GM12878 (cell line): Measurements from ENCODE around the gene CAMTA1.

Source experiments
- CBFB ChIP-seq: IDR thresholded peaks from 2 replicates; pipeline ENCODE4 v1.6.1; 2016; ENCODE audit warnings: antibody characterized with exemption, low read depth
- CBX5 ChIP-seq: sonication (generic); IDR thresholded peaks from 2 replicates; pipeline ENCODE4 v1.6.1; 2016; ENCODE audit warnings: low read depth, moderate library complexity, mild to moderate bottlenecking, inconsistent platforms
- CEBPB ChIP-seq, 2 experiments: fragments of 150-350 bp in 1 of 2; IDR thresholded peaks; 2 replicates each; pipeline ENCODE4 v1.6.1; 2012 to 2014; ENCODE audit warnings: low read depth in 2 of 2, low read length in 2 of 2, borderline replicate concordance in 1 of 2, inconsistent platforms in 1 of 2
- EZH2 ChIP-seq: IDR thresholded peaks from 2 replicates; pipeline ENCODE4 v1.6.1; 2012; ENCODE audit warnings: low read depth, mild to moderate bottlenecking, control low read depth, inconsistent platforms, low read length, borderline replicate concordance; ENCODE audit not compliant: control insufficient read depth
- MTA2 ChIP-seq: fragments of 450-650 bp; IDR thresholded peaks from 2 replicates; pipeline ENCODE4 v1.6.1; 2016; ENCODE audit warnings: low read depth, mild to moderate bottlenecking, moderate library complexity
- SP1 ChIP-seq: IDR thresholded peaks from one replicate; pipeline ENCODE4 v1.6.1; 2011; ENCODE audit warnings: low read depth, low read length
- ZNF207 ChIP-seq: fragments of 450-650 bp; IDR thresholded peaks from 2 replicates; pipeline ENCODE4 v1.6.1; 2014; ENCODE audit warnings: antibody characterized with exemption, mild to moderate bottlenecking, borderline replicate concordance
- TF ChIP-seq, protein P1 (sequence below): IDR thresholded peaks from 2 replicates; pipeline ENCODE4 v1.6.1; 2011; ENCODE audit warnings: borderline replicate concordance, low read depth, mild to moderate bottlenecking, moderate library complexity, low read length; ENCODE audit not compliant: insufficient read depth, poor library complexity, severe bottlenecking
- TF ChIP-seq, protein P2 (sequence below): fragments of 450-650 bp; IDR thresholded peaks from 2 replicates; pipeline ENCODE4 v1.6.1; 2017; ENCODE audit warnings: mild to moderate bottlenecking, moderate library complexity

DNA sequence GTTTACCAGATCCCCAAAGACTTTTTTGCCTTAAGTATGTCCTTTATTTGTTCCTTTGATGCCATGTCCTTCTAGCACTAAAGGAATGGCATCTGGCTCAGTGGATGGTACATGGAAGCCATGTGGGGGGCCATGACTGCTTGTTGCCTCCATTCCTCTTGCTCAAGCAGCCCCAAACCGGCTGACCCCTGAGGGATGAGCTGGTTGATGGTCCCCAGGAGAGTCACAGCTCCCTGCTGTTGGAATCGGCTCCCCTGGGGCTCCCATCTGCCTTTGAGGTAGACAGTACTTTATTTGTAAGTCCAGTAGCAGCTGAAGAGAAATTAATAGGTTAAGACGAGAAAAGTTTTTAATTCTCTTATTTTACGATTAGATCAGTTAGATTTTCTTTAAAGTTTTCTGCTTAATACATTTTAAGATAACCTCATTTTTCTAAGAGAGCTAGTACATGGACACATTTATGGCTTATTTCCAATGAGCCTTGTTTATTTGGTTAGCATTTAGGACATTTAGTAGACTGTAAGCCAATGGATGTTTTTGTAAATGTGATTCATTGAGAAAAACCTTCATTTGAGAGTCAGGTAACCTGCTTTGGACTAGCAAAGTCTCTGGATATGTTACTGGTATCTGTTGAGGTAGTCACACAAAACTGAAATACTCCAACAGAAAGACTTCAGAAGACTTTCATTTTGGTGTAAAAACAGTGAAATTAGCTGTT is 88.2 kb downstream of the CAMTA1 start:
- TF ChIP-seq EZH2 (no peak), CEBPB (IDR thresholded peaks at IDR 0.05; ENCODE audit: borderline replicate concordance in 1 of 2, low read depth in 2 of 2, low read length in 2 of 2) (no peak), SP1 (no peak), CBX5 (no peak), ZNF207 (no peak), MTA2 (no peak), CBFB (no peak)
- TF ChIP-seq, protein P1, sequence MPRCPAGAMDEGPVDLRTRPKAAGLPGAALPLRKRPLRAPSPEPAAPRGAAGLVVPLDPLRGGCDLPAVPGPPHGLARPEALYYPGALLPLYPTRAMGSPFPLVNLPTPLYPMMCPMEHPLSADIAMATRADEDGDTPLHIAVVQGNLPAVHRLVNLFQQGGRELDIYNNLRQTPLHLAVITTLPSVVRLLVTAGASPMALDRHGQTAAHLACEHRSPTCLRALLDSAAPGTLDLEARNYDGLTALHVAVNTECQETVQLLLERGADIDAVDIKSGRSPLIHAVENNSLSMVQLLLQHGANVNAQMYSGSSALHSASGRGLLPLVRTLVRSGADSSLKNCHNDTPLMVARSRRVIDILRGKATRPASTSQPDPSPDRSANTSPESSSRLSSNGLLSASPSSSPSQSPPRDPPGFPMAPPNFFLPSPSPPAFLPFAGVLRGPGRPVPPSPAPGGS: no peak
- TF ChIP-seq, protein P2, sequence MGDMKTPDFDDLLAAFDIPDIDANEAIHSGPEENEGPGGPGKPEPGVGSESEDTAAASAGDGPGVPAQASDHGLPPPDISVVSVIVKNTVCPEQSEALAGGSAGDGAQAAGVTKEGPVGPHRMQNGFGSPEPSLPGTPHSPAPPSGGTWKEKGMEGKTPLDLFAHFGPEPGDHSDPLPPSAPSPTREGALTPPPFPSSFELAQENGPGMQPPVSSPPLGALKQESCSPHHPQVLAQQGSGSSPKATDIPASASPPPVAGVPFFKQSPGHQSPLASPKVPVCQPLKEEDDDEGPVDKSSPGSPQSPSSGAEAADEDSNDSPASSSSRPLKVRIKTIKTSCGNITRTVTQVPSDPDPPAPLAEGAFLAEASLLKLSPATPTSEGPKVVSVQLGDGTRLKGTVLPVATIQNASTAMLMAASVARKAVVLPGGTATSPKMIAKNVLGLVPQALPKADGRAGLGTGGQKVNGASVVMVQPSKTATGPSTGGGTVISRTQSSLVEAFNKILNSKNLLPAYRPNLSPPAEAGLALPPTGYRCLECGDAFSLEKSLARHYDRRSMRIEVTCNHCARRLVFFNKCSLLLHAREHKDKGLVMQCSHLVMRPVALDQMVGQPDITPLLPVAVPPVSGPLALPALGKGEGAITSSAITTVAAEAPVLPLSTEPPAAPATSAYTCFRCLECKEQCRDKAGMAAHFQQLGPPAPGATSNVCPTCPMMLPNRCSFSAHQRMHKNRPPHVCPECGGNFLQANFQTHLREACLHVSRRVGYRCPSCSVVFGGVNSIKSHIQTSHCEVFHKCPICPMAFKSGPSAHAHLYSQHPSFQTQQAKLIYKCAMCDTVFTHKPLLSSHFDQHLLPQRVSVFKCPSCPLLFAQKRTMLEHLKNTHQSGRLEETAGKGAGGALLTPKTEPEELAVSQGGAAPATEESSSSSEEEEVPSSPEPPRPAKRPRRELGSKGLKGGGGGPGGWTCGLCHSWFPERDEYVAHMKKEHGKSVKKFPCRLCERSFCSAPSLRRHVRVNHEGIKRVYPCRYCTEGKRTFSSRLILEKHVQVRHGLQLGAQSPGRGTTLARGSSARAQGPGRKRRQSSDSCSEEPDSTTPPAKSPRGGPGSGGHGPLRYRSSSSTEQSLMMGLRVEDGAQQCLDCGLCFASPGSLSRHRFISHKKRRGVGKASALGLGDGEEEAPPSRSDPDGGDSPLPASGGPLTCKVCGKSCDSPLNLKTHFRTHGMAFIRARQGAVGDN: no peak
